DND-41 (cell line): ENCODE results near the gene MAGI1.

Experiments
- EZH2 ChIP-seq: IDR thresholded peaks from 3 replicates; pipeline ENCODE4 v1.6.1; 2012; ENCODE audit warnings: borderline replicate concordance, low read depth, mild to moderate bottlenecking, moderate library complexity, low read length, inconsistent platforms; ENCODE audit not compliant: severe bottlenecking
- TF ChIP-seq, protein P1 (sequence below): IDR thresholded peaks from 2 replicates; pipeline ENCODE4 v1.5.1; 2012; ENCODE audit warnings: borderline replicate concordance, low read length, moderate library complexity, mild to moderate bottlenecking; ENCODE audit not compliant: poor library complexity, severe bottlenecking; ENCODE audit errors: extremely low read depth

GRCh38 chr3:65729555-65729954 lies 309.2 kb downstream of the MAGI1 start:
- TF ChIP-seq, protein P1, sequence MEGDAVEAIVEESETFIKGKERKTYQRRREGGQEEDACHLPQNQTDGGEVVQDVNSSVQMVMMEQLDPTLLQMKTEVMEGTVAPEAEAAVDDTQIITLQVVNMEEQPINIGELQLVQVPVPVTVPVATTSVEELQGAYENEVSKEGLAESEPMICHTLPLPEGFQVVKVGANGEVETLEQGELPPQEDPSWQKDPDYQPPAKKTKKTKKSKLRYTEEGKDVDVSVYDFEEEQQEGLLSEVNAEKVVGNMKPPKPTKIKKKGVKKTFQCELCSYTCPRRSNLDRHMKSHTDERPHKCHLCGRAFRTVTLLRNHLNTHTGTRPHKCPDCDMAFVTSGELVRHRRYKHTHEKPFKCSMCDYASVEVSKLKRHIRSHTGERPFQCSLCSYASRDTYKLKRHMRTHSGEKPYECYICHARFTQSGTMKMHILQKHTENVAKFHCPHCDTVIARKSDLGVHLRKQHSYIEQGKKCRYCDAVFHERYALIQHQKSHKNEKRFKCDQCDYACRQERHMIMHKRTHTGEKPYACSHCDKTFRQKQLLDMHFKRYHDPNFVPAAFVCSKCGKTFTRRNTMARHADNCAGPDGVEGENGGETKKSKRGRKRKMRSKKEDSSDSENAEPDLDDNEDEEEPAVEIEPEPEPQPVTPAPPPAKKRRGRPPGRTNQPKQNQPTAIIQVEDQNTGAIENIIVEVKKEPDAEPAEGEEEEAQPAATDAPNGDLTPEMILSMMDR, result no peak
- no peak for TF ChIP-seq EZH2
